ENCODE results near the gene EIF3C.
"Not testable (repeated sequence)": the region's sequence is repeated elsewhere in the genome, so short reads cannot be mapped to it uniquely, and the experiment has no call there.

Gene EIF3C, protein sequence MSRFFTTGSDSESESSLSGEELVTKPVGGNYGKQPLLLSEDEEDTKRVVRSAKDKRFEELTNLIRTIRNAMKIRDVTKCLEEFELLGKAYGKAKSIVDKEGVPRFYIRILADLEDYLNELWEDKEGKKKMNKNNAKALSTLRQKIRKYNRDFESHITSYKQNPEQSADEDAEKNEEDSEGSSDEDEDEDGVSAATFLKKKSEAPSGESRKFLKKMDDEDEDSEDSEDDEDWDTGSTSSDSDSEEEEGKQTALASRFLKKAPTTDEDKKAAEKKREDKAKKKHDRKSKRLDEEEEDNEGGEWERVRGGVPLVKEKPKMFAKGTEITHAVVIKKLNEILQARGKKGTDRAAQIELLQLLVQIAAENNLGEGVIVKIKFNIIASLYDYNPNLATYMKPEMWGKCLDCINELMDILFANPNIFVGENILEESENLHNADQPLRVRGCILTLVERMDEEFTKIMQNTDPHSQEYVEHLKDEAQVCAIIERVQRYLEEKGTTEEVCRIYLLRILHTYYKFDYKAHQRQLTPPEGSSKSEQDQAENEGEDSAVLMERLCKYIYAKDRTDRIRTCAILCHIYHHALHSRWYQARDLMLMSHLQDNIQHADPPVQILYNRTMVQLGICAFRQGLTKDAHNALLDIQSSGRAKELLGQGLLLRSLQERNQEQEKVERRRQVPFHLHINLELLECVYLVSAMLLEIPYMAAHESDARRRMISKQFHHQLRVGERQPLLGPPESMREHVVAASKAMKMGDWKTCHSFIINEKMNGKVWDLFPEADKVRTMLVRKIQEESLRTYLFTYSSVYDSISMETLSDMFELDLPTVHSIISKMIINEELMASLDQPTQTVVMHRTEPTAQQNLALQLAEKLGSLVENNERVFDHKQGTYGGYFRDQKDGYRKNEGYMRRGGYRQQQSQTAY

DNA sequence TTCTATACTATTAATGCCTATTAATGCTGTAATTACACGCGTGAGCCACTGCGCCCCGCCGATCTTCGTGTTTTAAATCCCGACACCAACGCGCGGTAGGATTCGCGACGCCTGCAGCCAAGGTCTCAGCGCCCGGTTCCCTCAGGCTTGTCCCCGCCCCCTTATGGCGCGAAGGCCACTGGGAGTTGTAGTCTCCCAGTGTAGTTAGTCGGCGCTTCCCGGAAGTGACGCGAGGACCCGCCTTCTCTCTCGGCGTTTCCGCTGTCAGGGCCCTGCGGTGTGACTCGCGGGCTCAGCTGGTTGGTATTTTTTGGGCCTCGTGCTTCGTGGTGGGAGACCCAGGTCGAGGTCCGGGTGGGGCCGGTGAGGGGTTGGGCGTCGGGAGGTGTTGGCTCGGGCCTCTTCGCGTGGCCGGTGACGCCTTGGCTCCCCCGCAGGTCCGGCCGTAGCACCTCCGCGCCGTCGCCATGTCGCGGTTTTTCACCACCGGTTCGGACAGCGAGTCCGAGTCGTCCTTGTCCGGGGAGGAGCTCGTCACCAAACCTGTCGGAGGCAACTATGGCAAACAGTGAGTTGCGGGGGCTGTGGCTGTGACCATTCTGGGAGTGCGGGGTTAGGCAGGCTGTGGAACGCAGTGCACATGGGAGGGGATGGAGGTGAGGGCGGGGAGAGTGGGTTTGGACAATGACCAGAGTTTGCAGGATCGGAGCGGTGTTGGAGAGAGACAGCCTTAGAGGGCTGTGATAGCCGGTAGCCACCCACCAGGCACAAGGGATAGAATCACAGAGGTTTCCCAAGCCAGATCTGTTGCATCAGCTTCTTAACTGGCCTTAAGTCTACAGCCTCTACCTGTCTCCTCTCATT, at the start of gene EIF3C:
Gene EIF3C, plus strand, starts transcription at position 245 of the 864 bp plus-strand sequence. Its CDS starts 223 bp downstream, at position 468.
- not testable (repeated sequence) for DNase-seq (ENCODE audit: low spot score)

DNA sequence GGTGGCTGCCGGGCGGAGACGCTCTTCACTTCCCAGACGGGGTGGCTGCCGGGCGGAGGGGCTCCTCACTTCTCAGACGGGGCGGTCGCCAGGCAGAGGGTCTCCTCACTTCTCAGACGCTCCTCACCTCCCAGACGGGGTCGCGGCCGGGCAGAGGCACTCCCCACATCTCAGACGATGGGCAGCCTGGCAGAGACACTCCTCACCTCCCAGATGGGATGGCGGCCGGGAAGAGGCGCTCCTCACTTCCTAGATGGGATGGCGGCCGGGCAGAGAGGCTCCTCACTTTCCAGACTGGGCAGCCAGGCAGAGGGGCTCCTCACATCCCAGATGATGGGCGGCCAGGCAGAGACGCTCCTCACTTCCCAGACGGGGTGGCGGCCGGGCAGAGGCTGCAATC, 45.0 kb upstream of the EIF3C start:
- not testable (repeated sequence) for DNase-seq (ENCODE audit: low spot score)

DNA sequence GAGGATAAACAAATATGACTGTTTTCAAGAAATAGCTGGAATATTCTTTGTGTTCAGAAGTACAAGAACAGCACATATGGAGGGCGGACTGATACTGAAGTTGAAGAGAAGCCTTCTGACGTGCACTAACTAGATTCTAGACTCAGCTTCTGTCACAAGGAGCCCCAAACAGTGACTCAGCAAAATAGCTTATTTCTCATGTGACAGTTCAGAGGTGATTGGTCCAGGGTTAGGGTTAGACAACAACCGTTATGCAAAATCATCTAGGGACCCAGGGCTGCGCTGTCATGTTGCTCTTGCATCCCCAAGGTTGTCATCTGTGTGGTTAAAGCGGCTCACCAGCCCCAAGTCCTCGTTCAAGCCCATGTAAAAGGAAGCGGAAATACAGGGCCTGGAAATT, 43.8 kb upstream of the EIF3C start:
- DNase-seq (ENCODE audit: low spot score) = not testable (repeated sequence)

DNA sequence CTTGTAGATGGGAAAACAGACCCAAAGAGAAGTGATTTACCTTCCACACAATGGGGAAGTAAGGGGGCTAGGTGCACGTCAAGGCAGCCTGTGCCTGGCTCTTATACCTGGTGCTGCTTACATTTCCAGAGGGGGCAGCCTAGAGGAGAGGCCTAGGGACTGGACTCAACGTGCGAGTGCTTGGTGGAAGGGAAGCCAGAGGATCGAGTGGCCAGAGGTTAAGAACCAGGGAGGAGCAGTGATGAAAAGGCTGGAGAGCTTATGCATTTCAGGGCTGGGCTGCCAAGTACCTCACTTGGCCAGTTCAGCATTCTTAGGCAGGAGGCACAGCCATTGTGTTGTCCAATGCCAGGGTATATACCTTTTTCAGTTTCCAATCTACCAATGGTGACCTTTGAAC, 43.1 kb upstream of the EIF3C start:
- not testable (repeated sequence) for DNase-seq (ENCODE audit: low spot score)

DNA sequence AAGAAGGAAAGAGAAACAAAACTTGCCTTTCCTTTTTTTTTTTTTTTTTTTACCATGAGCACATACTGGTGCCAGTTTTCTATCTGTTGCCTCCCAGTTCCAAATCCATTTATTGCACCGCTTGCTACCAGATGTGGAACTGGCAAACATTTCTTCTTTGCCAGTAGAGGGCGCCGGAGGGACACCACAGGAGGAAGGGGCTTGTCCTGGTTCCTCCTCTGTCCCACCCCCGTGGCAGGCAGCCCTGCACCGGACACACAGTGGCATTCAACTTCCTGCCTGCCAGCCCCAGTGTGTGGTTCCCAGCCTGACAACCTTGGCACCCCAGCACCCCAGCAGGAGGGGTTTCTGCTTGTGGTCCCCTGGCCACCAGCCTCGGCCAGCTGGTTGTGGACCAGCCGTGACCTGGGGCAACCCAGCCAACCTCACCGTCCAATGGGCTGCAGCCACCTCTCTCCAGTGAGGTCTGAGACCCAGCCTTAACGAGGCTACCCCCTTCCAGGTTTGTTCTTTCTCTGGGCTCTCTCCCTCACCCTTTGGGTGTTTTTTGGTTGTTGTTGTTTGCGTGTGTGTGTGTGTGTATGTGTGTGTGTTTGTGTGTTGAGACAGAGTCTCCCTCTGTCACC, 22.8 kb upstream of the EIF3C start:
- DNase-seq (ENCODE audit: low spot score) = not testable (repeated sequence)

DNA sequence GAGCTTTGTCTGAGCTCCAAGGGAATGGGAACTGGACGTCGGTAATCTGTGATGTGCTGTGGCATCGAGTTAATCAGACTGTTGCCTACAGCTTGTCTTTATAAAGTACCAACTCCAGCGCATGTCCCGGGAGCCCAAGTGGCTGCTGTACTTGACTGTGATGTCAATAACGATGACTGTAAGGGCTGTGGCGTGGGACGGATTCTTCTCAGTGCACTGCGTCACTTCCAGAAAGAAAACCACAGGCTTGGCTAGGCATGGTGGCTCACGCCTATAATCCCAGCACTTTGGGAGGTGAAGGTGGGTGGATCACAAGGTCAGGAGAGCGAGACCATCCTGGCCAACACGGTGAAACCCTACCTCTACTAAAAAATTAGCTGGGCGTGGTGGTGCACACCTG, 21.8 kb upstream of the EIF3C start:
- DNase-seq (ENCODE audit: low spot score) = not testable (repeated sequence)

DNA sequence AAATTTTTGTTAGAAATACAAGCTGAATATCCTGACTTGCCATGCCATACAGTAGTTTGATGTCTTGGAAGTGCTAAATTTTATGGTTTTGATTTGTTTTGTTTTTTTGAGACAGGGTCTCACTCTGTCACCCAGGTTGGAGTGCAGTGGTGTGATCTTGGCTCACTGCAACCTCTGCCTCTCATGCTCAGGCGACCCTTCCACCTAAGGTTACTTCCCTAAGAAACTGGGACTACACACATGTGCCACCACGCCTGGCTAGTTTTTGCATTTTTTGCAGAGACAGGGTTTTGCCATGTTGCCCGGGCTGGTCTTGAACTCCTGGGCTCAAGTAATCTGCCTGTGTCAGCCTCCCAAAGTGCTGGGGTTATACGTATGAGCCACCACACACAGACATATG, 19.5 kb upstream of the EIF3C start:
- not testable (repeated sequence) for DNase-seq (ENCODE audit: low spot score)

DNA sequence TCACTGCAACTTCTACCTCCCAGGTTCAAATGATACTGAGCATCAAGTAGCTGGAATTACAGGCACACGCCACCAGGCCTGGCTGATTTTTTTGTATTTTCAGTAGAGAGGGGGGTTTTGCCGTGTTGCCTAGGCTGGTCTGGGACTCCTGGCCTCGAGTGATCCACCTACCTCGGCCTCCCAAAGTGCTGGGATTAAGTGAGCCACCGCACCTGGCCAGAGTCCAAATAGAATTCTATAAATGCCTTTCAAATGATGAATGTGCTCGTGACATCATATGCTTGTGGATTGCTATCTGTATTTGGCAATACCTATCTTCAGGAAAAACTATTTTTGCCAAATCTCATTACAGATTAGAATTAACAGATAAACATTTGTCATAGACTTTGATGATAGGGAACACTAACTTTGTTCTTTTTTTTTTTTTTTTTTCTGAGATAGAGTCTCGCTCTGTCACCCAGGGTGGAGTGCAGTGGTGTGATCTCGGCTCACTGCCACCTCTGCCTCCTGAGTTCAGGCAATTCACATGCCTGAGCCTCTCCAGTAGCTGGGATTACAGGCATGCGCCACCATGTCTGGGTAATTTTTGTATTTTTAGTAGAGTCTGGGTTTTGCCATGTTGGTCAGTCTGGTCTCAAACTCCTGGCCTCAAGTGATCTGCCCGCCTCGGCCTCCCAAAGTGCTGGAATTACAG, 17.9 kb upstream of the EIF3C start:
- DNase-seq (ENCODE audit: low spot score) = not testable (repeated sequence)

DNA sequence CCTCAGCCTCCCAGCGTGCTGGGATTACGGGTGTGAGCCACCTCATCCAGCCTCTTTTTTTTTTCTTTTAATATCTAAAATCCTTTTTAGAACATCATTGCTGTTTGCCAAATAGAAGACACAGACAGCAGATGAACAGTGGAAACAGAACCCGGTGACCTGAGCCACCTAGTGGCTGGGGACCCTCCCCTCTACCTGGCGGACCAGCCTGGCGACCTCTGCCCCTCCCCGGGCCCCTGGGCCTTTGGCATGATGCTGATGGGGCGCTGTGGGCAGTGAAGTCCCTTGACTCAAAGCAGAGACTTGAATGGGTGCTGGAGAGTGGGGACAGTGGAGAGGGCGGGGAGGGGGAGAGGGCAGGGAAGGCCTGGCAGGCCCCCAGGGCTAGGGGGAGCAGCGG, 11.5 kb upstream of the EIF3C start:
- not testable (repeated sequence) for DNase-seq (ENCODE audit: low spot score)

DNA sequence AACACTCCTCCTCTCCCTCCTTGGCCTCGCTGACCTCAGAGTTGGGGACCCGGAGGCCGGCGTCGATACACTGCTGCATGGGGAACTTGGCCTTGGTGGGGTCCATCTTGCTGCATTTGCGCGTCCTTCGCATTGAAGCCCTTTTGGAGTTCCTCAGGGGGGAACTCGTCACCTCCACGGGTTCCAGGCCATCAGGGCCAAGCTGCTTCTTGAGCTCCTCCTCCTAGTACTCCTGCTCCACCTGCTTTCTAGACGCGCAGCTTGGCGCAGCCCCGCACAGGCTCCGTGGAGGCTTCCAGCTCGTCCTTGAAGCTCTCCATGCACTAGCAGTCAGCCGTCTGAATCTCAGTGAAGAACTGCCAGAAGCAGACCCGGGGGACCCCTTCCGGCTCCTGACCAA, 10.9 kb upstream of the EIF3C start:
- not testable (repeated sequence) for DNase-seq (ENCODE audit: low spot score)

DNA sequence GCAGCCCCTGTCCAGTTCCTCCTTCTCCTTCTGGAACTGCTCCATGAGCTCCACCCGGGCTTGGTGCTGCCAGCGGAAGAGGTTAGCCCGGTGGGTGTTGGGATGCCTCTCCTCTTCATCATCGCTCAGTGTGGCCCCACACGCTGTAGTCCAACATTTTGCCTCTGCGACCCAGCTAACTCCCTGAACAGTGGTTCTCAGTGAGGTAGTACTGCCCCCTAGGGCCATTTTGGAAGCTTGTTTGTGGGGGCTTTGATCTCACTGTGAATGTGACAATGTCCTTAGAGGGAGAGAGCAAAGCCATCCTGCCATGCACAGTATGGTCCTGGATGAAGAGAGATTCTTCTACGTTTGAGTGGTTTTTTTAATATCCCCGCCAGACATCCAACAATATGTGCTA, 9.9 kb upstream of the EIF3C start:
- DNase-seq (ENCODE audit: low spot score) = not testable (repeated sequence)

DNA sequence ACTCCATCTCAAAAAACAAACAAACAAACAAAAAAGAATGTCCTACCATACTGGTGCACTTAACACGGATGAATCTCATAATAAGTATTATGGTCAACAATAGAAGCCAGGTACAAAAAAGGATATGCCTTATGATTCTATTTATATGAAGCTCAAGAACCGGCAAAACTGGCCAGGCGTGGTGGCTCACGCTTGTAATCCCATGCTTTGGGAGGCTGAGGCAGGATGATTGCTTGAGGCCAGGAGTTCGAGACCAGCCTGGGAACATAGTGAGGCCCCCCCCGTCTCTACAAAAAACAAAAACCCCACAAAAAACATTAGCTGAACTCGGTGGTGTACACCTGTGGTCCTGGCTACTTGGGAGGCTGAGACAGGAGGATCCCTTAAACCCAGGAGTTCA, 7.0 kb upstream of the EIF3C start:
- DNase-seq (ENCODE audit: low spot score) = not testable (repeated sequence)

DNA sequence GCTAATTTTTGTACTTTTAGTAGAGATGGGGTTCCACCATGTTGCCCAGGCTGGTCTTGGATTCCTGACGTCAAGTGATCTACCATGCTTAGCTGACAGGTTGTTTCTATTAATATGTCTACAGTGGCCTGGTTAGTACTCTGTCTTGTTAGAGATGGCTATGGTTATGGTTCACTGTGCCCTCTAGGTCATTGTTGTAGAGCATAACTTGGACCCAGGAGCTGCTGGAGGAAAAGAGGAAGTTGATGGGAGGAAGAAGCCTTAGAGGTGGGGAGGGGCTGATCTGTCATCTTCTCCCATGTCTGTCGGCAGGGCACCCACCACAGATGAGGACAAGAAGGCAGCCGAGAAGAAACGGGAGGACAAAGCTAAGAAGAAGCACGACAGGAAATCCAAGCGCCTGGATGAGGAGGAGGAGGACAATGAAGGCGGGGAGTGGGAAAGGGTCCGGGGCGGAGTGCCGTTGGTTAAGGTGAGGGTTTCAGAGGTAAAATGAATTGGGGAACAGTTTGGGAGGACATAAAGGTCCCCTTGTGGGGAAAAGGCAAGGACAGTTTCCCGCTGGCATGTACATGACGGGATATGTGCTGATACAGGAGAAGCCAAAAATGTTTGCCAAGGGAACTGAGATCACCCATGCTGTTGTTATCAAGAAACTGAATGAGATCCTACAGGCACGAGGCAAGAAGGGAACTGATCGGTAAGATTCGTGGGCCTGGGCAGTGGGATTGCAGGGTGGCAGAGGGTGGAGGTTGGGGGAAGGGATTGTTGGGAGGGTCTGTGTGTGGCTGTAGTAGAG, 11.8 kb downstream of the EIF3C start:
- not testable (repeated sequence) for DNase-seq (ENCODE audit: low spot score)

DNA sequence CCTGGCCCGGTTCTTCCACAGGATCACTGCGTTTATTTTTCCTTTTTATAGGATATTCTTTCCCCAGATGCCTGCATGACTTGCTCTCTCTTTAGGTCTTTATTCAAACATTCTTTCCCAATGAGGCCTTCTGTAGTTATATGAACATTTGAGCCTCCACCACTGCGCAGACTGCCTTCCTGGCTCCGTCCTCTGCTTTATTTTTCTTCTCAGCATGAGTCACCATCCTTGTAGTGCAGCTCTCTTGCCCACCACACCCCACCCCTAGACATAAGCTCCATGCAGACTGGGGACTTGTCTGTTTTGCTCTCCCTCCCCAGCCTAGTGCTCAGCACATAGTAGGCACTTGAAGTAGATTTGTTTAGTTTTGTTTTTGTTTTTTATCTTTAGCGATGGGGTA, 20.0 kb downstream of the EIF3C start:
- not testable (repeated sequence) for DNase-seq (ENCODE audit: low spot score)

DNA sequence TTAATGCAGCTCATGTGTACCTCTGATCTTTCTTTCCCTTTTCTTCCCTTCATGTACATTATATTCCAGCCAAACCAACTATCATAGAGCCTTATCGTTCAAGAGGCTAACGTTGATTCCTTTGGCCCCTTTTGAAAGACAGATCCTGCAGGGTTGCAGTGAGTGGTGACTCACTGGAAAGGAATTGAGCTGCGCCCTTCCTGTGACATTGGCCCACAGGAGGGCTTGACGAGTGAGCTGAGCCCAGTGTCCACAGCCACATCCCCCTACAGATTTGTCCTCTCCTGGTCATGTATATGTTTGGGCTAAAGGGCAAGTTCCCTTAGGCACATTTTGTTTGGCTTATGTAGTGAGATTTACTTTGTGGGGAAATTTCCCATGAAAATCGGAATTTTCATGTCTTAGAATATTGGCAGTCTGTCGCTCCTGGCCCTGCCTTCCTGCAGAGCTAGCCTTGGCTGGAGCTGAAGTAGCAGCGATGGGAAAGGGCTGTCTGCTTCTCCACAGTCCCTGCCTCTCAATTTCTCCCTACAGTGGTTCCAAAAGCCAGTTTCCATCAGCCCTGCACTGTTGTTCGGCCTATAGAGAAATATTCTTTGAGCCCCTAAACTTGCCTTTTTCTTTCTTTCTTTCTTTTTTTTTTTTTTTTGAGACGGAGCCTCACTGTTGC, 21.3 kb downstream of the EIF3C start:
- DNase-seq (ENCODE audit: low spot score) = not testable (repeated sequence)

DNA sequence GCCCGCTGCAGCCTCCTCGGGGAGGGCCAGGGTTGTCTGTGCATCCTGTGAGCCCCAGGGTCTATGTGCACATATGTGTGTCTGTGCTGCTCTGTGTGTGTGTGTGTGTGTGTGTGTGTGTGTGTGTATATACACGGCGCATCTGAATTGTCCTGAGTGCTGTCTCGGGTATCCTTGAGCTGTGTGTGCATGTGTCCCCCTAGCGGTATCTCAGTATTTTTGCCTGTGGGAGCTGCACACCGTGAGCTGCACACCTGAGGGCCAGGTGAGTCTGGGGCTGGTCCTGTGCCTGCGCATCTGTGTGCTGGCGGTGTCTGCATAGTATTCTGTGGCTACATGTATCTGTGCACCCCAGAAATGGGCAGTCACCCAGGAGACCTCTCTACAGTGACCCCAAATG, 28.5 kb downstream of the EIF3C start:
- not testable (repeated sequence) for DNase-seq (ENCODE audit: low spot score)

DNA sequence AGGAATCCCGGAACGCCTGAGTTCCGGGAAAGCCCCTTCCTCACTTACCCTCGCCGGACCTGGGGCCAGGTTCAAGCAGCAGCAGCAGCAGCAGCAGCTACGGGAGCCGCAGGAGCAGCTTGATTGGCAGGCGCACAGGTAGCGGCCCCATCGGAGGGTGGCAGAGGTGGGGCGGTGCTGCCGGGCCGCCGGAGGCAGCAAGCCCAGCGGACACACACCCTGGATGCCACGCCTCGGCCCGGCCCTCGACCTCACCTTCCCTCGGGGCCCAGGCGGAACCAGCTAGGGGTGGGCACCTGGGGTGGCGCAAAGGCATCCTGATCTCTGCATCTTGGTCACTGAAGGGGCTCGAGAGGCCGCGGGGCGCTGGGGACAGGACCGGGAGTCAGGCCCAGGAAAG, 29.4 kb downstream of the EIF3C start:
- DNase-seq (ENCODE audit: low spot score) = not testable (repeated sequence)

DNA sequence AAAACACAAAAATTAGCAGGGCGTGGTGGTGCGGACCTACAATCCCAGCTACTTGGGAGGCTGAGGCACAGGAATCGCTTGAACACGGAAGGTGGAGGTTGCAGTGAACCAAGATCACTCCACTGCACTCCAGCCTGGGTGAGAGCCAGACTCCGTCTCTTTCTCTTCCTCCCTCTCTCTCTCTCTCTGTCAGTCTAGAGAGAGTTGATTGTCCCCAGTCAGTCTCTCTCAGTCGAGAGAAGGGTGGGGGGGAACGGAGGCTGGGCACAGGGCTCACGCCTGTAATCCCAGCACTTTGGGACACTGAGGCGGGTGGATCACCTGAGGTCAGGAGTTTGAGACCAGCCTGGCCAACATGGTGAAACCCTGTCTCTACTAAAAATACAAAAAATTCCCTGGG, 30.0 kb downstream of the EIF3C start:
- not testable (repeated sequence) for DNase-seq (ENCODE audit: low spot score)

DNA sequence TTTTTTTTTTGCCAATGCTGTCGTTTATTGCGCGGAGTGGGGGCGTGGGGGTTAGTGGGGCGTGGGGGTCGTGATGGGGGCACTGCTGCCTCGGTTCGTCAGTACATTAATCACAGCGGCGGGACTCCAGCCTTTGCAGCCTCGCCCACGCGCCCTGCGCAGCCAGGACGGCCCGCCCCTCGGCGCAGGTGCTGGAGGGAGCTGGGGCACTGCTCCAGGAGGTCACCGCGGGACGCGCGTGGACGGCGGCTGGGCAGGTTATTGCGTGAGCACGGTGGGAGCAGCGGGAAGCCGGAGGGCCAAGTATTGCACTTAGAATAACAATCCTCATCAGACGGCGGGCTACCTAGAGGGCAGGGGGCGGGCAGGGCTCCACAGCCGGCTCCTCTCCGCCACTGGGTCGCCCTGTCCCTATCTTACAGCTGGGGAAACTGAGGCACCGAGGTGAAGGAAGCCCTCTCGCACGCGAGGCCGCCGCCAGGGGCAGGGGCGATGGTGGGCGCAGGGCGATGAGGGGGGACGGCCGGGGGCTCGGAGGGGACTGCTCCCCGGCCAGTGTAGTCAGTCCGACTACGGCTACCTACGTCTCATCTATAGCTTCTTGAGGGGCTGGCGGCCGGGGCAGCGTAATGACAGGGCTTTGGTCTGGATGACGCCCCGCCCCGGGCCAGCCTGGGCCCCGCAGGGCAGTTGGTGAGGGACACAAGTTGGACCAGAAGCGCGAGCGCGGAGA, 35.5 kb downstream of the EIF3C start:
- not testable (repeated sequence) for DNase-seq (ENCODE audit: low spot score)

Data from activated CD4-positive, alpha-beta T cell treated with anti-CD3 and anti-CD28 coated beads, Interleukin-2, Interleukin-4, amounts not matched to agents 100 ng/mL and 50 ng/mL, durations not matched to agents 16 hours and 8 hours (primary cell).